Stromal cell of bone marrow (primary cell): ENCODE data around the gene OXGR1.
"Not testable (repeated sequence)": the region's sequence is repeated elsewhere in the genome, so short reads cannot be mapped to it uniquely, and the experiment has no call there.

Experiments
- DNase-seq: peaks from one replicate; pipeline ENCODE4 v3.0.0-alpha.2; 2012; ENCODE audit warnings: low read depth

Gene OXGR1

GRCh38 chr13:96994017-96994857 lies at the start of gene OXGR1:
Gene OXGR1, minus strand, starts transcription at chr13:96994476. Its CDS starts 6,717 bp downstream, at chr13:96987759.
- DNase-seq, result no peak

- DNase-seq, result peak; percentile 41
Observed at GRCh38 chr13:97043302-97043701, 49.0 kb upstream of the OXGR1 start.

GRCh38 chr13:97030705-97031452 lies 36.6 kb upstream of the OXGR1 start:
- peak; percentile 28 for DNase-seq

- peak; percentile 28 for DNase-seq
Observed at GRCh38 chr13:97028441-97029299, 34.4 kb upstream of the OXGR1 start.

GRCh38 chr13:97027162-97027554 lies 32.9 kb upstream of the OXGR1 start:
- no peak for DNase-seq

GRCh38 chr13:97026531-97027161 lies 32.4 kb upstream of the OXGR1 start:
- DNase-seq, result peak; percentile 12

- not testable (repeated sequence) for DNase-seq
Observed at GRCh38 chr13:97023812-97024211, 29.5 kb upstream of the OXGR1 start.

GRCh38 chr13:97023117-97023516 lies 28.8 kb upstream of the OXGR1 start:
- DNase-seq, result no peak

- DNase-seq, result no peak
Observed at GRCh38 chr13:97021241-97021640, 27.0 kb upstream of the OXGR1 start.

- DNase-seq, result no peak
Observed at GRCh38 chr13:97020689-97021240, 26.5 kb upstream of the OXGR1 start.

GRCh38 chr13:97020194-97020593 lies 25.9 kb upstream of the OXGR1 start:
- DNase-seq, result no peak

- no peak for DNase-seq
Observed at GRCh38 chr13:97019236-97019635, 25.0 kb upstream of the OXGR1 start.

- peak; percentile 36 for DNase-seq
Observed at GRCh38 chr13:97018029-97018819, 23.9 kb upstream of the OXGR1 start.

GRCh38 chr13:97017322-97017721 lies 23.0 kb upstream of the OXGR1 start:
- DNase-seq, result no peak

- DNase-seq, result no peak
Observed at GRCh38 chr13:97015661-97016350, 21.5 kb upstream of the OXGR1 start.

- DNase-seq, result no peak
Observed at GRCh38 chr13:97012251-97013048, 18.2 kb upstream of the OXGR1 start.

- DNase-seq, result no peak
Observed at GRCh38 chr13:97011446-97012131, 17.3 kb upstream of the OXGR1 start.

GRCh38 chr13:97008643-97009042 lies 14.4 kb upstream of the OXGR1 start:
- DNase-seq, result no peak
